ENCODE measurements around the gene SPEN. TPM values are rescaled to one million over a fixed set of nuclear protein-coding genes. Genes with fewer than 3 reads are reported as not detected.

The SPEN gene
- total and polyA plus RNA-seq, 9 of the 15 experiments (the other 6 are each of a cell fraction or from before 2014, with no cell fraction given): 5.7 to 87.5 (median 27.2) TPM

- 96% methylated on average over 17 of the region's 19 CpGs for WGBS (ENCODE audit: insufficient coverage, low coverage, missing lambda C conversion rate)
- Histone ChIP-seq H3K4me1 (replicated peaks in 1 of 2; ENCODE audit: control insufficient read depth in 2 of 2, insufficient read depth in 2 of 2, low read length in 2 of 2) (0 out of 5 replicates have a peak, but pooled peaks cover 0 to 4% of the 10 kb centered on the region in 2 experiments), H3K27me3 (ENCODE audit: control insufficient read depth in 2 of 2, insufficient read depth in 2 of 2, low read length in 2 of 2) (no peaks in the 10 kb centered on the region), H4K20me1 (replicated peaks; ENCODE audit: control insufficient read depth, insufficient read depth, low read length) (no peaks in the 10 kb centered on the region), H3K9me3 (replicated peaks; ENCODE audit: control insufficient read depth, insufficient read depth, low read depth, low read length) (no peaks in the 10 kb centered on the region), H3K27ac (ENCODE audit: extremely low read depth, low read depth, low read length) (no peak overlapping the region), H3K36me3 (ENCODE audit: control insufficient read depth, insufficient read depth, low read length) (peaks cover 100% of the 10 kb centered on the region), H3K4me3 (no peak overlapping the region), H3K4me2 (ENCODE audit: insufficient read depth, low read length) (no peak overlapping the region), H3K79me2 (ENCODE audit: control insufficient read depth, insufficient read depth, low read length) (peaks cover 5% of the 10 kb centered on the region; the same call in 1 of the 3 replicates), H3K9me1 (ENCODE audit: control insufficient read depth, insufficient read depth, low read length) (no peaks in the 10 kb centered on the region), H2AFZ (ENCODE audit: low read depth, low read length) (no peak overlapping the region), H3K9ac (ENCODE audit: insufficient read depth in 1 of 2, low read depth in 2 of 2, low read length in 2 of 2) (no peak overlapping the region)
- FAIRE-seq (no peak), ATAC-seq (no peak), DNase-seq (ENCODE audit: extremely low read depth in 1 of 4, low spot score in 3 of 4) (no peak)
- CTCF ChIA-PET (ENCODE audit: low intra/inter-chr PET ratio): no interaction called here
- POLR2A ChIA-PET: interaction anchor here (0.5 to 1.9 kb wide), 5 partner anchors 10 to 45 kb away, joined by 3 to 9 read pairs (median 4); no protein-coding TSS in a partner anchor
- BruUV-seq (replicated peaks): no TSS peak
- intact Hi-C loops (cut with micrococcal nuclease) (no loop called here), in situ Hi-C loops (cut with MboI) (no loop called here)
- TF ChIP-seq TAF9B (IDR thresholded peaks at IDR 0.05; ENCODE audit: partially characterized antibody) (no peak), RBM22 (IDR thresholded peaks at IDR 0.05; ENCODE audit: low read depth, low read length, poor library complexity, severe bottlenecking) (peak; percentile 79), NEUROD1 (IDR thresholded peaks at IDR 0.05; ENCODE audit: borderline replicate concordance, low read depth, low read length, partially characterized antibody) (no peak), KLF13 (tag; IDR thresholded peaks at IDR 0.05; ENCODE audit: borderline replicate concordance, low read depth) (no peak), POLR2AphosphoS5 (IDR thresholded peaks at IDR 0.05; ENCODE audit: control insufficient read depth, insufficient read depth, low read depth, low read length) (0 out of 2 replicates have a peak, but pooled peaks have one; percentile 6)
- TF ChIP-seq, protein P1, sequence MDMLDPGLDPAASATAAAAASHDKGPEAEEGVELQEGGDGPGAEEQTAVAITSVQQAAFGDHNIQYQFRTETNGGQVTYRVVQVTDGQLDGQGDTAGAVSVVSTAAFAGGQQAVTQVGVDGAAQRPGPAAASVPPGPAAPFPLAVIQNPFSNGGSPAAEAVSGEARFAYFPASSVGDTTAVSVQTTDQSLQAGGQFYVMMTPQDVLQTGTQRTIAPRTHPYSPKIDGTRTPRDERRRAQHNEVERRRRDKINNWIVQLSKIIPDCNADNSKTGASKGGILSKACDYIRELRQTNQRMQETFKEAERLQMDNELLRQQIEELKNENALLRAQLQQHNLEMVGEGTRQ (CRISPR knock-in tag; IDR thresholded peaks at IDR 0.05): no peak
Observed at GRCh38 chr1:15931884-15932283, 84.4 kb downstream of the SPEN start.

All from K562 (cell line).